ENCODE measurements around the gene IGSF23.

DNA sequence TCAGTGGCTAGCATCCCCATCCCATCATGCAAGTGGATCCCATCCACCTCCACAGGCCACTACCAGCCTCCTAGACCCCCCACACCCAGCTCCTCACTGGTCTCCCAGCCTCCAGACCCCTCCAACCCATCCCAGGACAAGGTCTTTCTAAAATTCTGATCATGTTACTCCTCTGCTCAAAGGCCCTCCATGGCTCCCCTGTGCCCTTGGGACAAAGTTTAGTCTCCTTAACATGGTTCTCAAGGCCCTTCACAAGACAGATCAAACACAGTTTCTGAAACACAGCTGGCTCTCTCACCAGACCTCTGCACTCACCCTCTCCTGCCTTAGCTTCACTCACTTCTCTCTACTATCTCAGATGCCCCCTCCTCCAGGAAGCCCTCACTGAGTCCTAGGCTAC, 67.2 kb downstream of the IGSF23 start:
- no peak for TF ChIP-seq POLR2A (IDR thresholded peaks at IDR 0.05)
- TF ChIP-seq CTCF (IDR thresholded peaks at IDR 0.05) = no peak
- no peak for TF ChIP-seq EP300 (IDR thresholded peaks at IDR 0.05)
- no peak for TF ChIP-seq POLR2AphosphoS5 (IDR thresholded peaks at IDR 0.05)

Measured in upper lobe of left lung (tissue), 4 donors.